HG03558 (cell line): Measurements from ENCODE around the gene RBM5.

Experiments
- ATAC-seq: cut with Tn5 transposase; IDR thresholded peaks from one replicate; pipeline ENCODE4 v1.9.1; 2021; ENCODE audit warnings: moderate number of reproducible peaks; ENCODE audit not compliant: unreplicated experiment; ENCODE audit errors: extremely low read depth

Gene RBM5

GRCh38 chr3:50136714-50137405 lies 48.1 kb downstream of the RBM5 start:
- no peak for ATAC-seq

- ATAC-seq: no peak
Observed at GRCh38 chr3:50137531-50137930, 48.8 kb downstream of the RBM5 start.

GRCh38 chr3:50138266-50139200 lies 49.8 kb downstream of the RBM5 start:
- no peak for ATAC-seq

GRCh38 chr3:50139308-50139707 lies 50.6 kb downstream of the RBM5 start:
- ATAC-seq: no peak

- no peak for ATAC-seq
Observed at GRCh38 chr3:50139718-50140423, 51.2 kb downstream of the RBM5 start.

- no peak for ATAC-seq
Observed at GRCh38 chr3:50140990-50141389, 52.3 kb downstream of the RBM5 start.

GRCh38 chr3:50146316-50146901 lies 57.7 kb downstream of the RBM5 start:
- ATAC-seq: no peak

- no peak for ATAC-seq
Observed at GRCh38 chr3:50147016-50147415, 58.3 kb downstream of the RBM5 start.

- no peak for ATAC-seq
Observed at GRCh38 chr3:50147447-50147846, 58.7 kb downstream of the RBM5 start.

- no peak for ATAC-seq
Observed at GRCh38 chr3:50147861-50148260, 59.1 kb downstream of the RBM5 start.

GRCh38 chr3:50150404-50150750 lies 61.7 kb downstream of the RBM5 start:
- no peak for ATAC-seq

GRCh38 chr3:50150863-50151686 lies 62.4 kb downstream of the RBM5 start:
- no peak for ATAC-seq

- no peak for ATAC-seq
Observed at GRCh38 chr3:50151728-50152127, 63.0 kb downstream of the RBM5 start.

GRCh38 chr3:50153782-50154475 lies 65.2 kb downstream of the RBM5 start:
- ATAC-seq: no peak

GRCh38 chr3:50154476-50154839 lies 65.7 kb downstream of the RBM5 start:
- ATAC-seq: no peak

GRCh38 chr3:50154840-50155490 lies 66.2 kb downstream of the RBM5 start, which contains the start of gene SEMA3F:
Gene SEMA3F, plus strand, starts transcription at chr3:50155324. Its CDS starts 4,299 bp downstream, at chr3:50159623.
- ATAC-seq: no peak

- ATAC-seq: no peak
Observed at GRCh38 chr3:50155491-50155878, 66.8 kb downstream of the RBM5 start.

GRCh38 chr3:50155891-50156290 lies 67.2 kb downstream of the RBM5 start:
- no peak for ATAC-seq
